ENCODE measurements around the gene TLL1.
A peak's percentile ranks its signal among the peaks of the same experiment; 100 is the strongest.

Gene TLL1

GRCh38 chr4:166140951-166141350, 267.9 kb downstream of the TLL1 start:
- H3K27ac ChIP-seq (ENCODE audit: low read length): no peak overlapping the region
- DNase-seq (no peak), ATAC-seq (ENCODE audit: insufficient read depth, low read depth) (no peak)
- no peaks in the 10 kb centered on the region for H3K36me3 ChIP-seq (ENCODE audit: insufficient read depth, low read length)
- no peak overlapping the region for H3K4me2 ChIP-seq (ENCODE audit: insufficient read depth, low read length)
- no peaks in the 10 kb centered on the region for H3K79me2 ChIP-seq (ENCODE audit: insufficient read depth, low read length)
- H3K4me3 ChIP-seq (ENCODE audit: low read depth in 1 of 2, low read length in 2 of 2): no peak overlapping the region
- H3K4me1 ChIP-seq (ENCODE audit: insufficient read depth, low read length): no peaks in the 10 kb centered on the region
- H3K9me3 ChIP-seq (ENCODE audit: insufficient read depth, low read length, severe bottlenecking): no peaks in the 10 kb centered on the region
- no peaks in the 10 kb centered on the region for H4K20me1 ChIP-seq (ENCODE audit: insufficient read depth, low read length)
- no peak overlapping the region for H2AFZ ChIP-seq (ENCODE audit: low read depth, low read length)
- H3K9ac ChIP-seq (ENCODE audit: low read depth, low read length): no peak overlapping the region
- TF ChIP-seq EZH2 (IDR thresholded peaks at IDR 0.05; ENCODE audit: borderline replicate concordance, low read depth, low read length, severe bottlenecking): no peak
- TF ChIP-seq, protein P1, sequence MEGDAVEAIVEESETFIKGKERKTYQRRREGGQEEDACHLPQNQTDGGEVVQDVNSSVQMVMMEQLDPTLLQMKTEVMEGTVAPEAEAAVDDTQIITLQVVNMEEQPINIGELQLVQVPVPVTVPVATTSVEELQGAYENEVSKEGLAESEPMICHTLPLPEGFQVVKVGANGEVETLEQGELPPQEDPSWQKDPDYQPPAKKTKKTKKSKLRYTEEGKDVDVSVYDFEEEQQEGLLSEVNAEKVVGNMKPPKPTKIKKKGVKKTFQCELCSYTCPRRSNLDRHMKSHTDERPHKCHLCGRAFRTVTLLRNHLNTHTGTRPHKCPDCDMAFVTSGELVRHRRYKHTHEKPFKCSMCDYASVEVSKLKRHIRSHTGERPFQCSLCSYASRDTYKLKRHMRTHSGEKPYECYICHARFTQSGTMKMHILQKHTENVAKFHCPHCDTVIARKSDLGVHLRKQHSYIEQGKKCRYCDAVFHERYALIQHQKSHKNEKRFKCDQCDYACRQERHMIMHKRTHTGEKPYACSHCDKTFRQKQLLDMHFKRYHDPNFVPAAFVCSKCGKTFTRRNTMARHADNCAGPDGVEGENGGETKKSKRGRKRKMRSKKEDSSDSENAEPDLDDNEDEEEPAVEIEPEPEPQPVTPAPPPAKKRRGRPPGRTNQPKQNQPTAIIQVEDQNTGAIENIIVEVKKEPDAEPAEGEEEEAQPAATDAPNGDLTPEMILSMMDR (IDR thresholded peaks at IDR 0.05; ENCODE audit: borderline replicate concordance, extremely low read depth, low read length, poor library complexity, severe bottlenecking): no peak
- no peaks in the 10 kb centered on the region for H3K27me3 ChIP-seq (ENCODE audit: insufficient read depth, low read length, poor library complexity)

DNA sequence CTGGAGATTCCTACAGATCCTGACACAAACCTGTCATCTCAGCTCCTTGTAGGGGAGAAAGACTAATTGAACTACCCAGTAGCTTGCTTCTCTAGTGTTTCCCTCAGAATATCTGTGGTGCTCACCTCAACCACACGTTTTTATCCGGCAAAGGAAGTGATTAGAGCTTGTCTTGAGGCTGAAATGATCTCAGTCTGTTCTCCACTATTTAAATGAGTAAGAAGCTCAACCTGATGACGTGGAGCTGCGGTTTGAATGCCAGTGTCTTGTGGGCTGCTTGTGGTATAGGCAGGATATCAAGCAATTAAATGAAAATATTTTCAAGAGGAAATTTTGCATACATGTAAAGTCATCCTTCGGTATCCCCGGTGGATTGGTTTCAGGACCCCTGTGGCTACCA, 270.2 kb downstream of the TLL1 start:
- peak; percentile 25 for DNase-seq

DNA sequence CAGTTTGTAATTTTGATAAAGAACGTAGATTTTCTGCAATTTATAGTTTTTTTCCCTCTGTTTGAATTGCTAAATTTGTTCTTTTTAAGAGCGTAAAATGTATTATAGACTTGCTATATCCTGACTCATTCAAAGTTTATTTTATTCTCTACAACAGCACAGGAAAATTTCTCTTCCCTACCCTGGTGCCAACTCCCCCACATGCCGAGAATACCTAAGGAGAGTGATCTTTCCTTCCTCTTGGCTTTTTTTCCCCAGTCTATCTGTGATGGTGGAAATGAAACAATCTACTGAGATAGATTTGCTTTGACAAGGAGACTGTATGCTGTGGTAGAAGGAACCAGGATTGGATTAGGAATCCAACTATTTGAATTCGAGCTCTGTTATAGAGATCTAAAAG, 271.6 kb downstream of the TLL1 start:
- no peak for TF ChIP-seq EZH2 (IDR thresholded peaks at IDR 0.05; ENCODE audit: borderline replicate concordance, low read depth, low read length, severe bottlenecking)
- TF ChIP-seq, protein P1 (IDR thresholded peaks at IDR 0.05; ENCODE audit: borderline replicate concordance, extremely low read depth, low read length, poor library complexity, severe bottlenecking): no peak
- no peak for ATAC-seq (ENCODE audit: insufficient read depth, low read depth)
- H3K9me3 ChIP-seq (ENCODE audit: insufficient read depth, low read length, severe bottlenecking): no peaks in the 10 kb centered on the region
- no peak for DNase-seq
- H4K20me1 ChIP-seq (ENCODE audit: insufficient read depth, low read length): no peaks in the 10 kb centered on the region
- no peak overlapping the region for H3K27ac ChIP-seq (ENCODE audit: low read length)
- H2AFZ ChIP-seq (ENCODE audit: low read depth, low read length): no peak overlapping the region
- H3K79me2 ChIP-seq (ENCODE audit: insufficient read depth, low read length): no peaks in the 10 kb centered on the region
- no peaks in the 10 kb centered on the region for H3K4me1 ChIP-seq (ENCODE audit: insufficient read depth, low read length)
- H3K36me3 ChIP-seq (ENCODE audit: insufficient read depth, low read length): no peaks in the 10 kb centered on the region
- no peak overlapping the region for H3K4me3 ChIP-seq (ENCODE audit: low read depth in 1 of 2, low read length in 2 of 2)
- H3K9ac ChIP-seq (ENCODE audit: low read depth, low read length): no peak overlapping the region
- no peak overlapping the region for H3K4me2 ChIP-seq (ENCODE audit: insufficient read depth, low read length)
- H3K27me3 ChIP-seq (ENCODE audit: insufficient read depth, low read length, poor library complexity): no peaks in the 10 kb centered on the region

More for the DNA sequence above, 270.2 kb downstream of the TLL1 start:
- Histone ChIP-seq H2AFZ (ENCODE audit: low read depth, low read length) (no peak overlapping the region), H3K4me2 (ENCODE audit: insufficient read depth, low read length) (no peak overlapping the region), H3K79me2 (ENCODE audit: insufficient read depth, low read length) (no peaks in the 10 kb centered on the region), H3K9me3 (ENCODE audit: insufficient read depth, low read length, severe bottlenecking) (no peaks in the 10 kb centered on the region), H3K27me3 (ENCODE audit: insufficient read depth, low read length, poor library complexity) (no peaks in the 10 kb centered on the region), H4K20me1 (ENCODE audit: insufficient read depth, low read length) (no peaks in the 10 kb centered on the region), H3K9ac (ENCODE audit: low read depth, low read length) (no peak overlapping the region), H3K27ac (ENCODE audit: low read length) (no peak overlapping the region), H3K4me1 (ENCODE audit: insufficient read depth, low read length) (no peaks in the 10 kb centered on the region), H3K36me3 (ENCODE audit: insufficient read depth, low read length) (no peaks in the 10 kb centered on the region), H3K4me3 (ENCODE audit: low read depth in 1 of 2, low read length in 2 of 2) (no peak overlapping the region)
- no peak for TF ChIP-seq EZH2 (IDR thresholded peaks at IDR 0.05; ENCODE audit: borderline replicate concordance, low read depth, low read length, severe bottlenecking)
- TF ChIP-seq, protein P1 (IDR thresholded peaks at IDR 0.05; ENCODE audit: borderline replicate concordance, extremely low read depth, low read length, poor library complexity, severe bottlenecking): no peak
- peak; percentile 78 for ATAC-seq (ENCODE audit: insufficient read depth, low read depth)
